ENCODE results near the gene CSRP2.

- TF ChIP-seq TAF1 (IDR thresholded peaks at IDR 0.05; ENCODE audit: low read depth): no peak
- TF ChIP-seq CTCF (IDR thresholded peaks at IDR 0.05; ENCODE audit: poor library complexity, severe bottlenecking): no peak
- TF ChIP-seq EZH2 (IDR thresholded peaks at IDR 0.05; ENCODE audit: borderline replicate concordance, insufficient read depth, low read length, poor library complexity, severe bottlenecking): no peak
- TF ChIP-seq SMC3 (conservative IDR thresholded peaks at IDR 0.05; ENCODE audit: poor library complexity): no peak
- TF ChIP-seq POLR2AphosphoS5 (IDR thresholded peaks at IDR 0.05): no peak
- no peak for TF ChIP-seq REST (IDR thresholded peaks at IDR 0.05; ENCODE audit: borderline replicate concordance)
- no peak for TF ChIP-seq EP300 (conservative IDR thresholded peaks at IDR 0.05; ENCODE audit: poor library complexity, severe bottlenecking)
- TF ChIP-seq RAD21 (conservative IDR thresholded peaks at IDR 0.05): no peak
- TF ChIP-seq MXI1 (conservative IDR thresholded peaks at IDR 0.05; ENCODE audit: poor library complexity, severe bottlenecking): no peak
These were observed 20.7 kb upstream of the CSRP2 start for GRCh38 chr12:76899522-76899921.
